ENCODE results near the gene PSMD11. TPM values are rescaled to one million over a fixed set of nuclear protein-coding genes. Genes with fewer than 3 reads are reported as not detected.

Gene PSMD11
- total and polyA plus RNA-seq, 2 of the 8 experiments (the other 6 are each of a cell fraction or from before 2014, with no cell fraction given): 68.4 to 171 TPM

DNA sequence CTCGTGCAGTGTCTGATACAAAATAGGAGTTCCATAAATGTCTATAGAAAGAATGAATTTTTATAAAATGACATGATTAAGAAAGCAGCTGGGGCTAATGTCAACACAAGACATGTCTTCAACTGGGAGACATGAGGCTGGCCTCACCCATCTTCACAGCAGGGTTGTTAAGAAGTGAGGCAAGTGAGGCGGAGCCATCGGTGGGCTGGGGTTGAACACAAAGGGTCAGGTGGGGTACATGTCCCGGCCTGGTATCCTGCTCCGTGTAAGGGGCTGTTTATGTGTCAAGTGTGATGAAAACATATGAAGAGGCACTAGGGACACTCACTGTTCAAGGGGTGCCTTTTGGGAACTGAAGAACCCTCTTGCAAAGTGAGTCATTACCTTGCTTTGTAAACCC, 64.6 kb downstream of the PSMD11 start:
- no peak overlapping the region for H3K27ac ChIP-seq (ENCODE audit: low read depth, low read length)
- no peaks in the 10 kb centered on the region for H3K23me2 ChIP-seq (ENCODE audit: low read depth, low read length)
- no peak overlapping the region for H2AFZ ChIP-seq (ENCODE audit: low read length)
- no peak overlapping the region for H3K9ac ChIP-seq (replicated peaks in 1 of 4; ENCODE audit: extremely low read depth in 1 of 4, low read depth in 3 of 4, low read length in 3 of 4)
- no peak overlapping the region for H3K4me2 ChIP-seq (ENCODE audit: insufficient read depth in 1 of 2, low read depth in 2 of 2, low read length in 2 of 2)
- no peak overlapping the region for H2AK5ac ChIP-seq (ENCODE audit: low read depth, low read length)
- H3K79me2 ChIP-seq (ENCODE audit: control insufficient read depth in 1 of 2, insufficient read depth in 2 of 2, low read length in 2 of 2): no peaks in the 10 kb centered on the region
- no peak overlapping the region for H4K91ac ChIP-seq (replicated peaks; ENCODE audit: insufficient read length, low read length)
- peaks cover 0 to 4% (median 1%) of the 10 kb centered on the region in 4 experiments; a peak in 4 of 7 replicates for H3K4me1 ChIP-seq (replicated peaks in 1 of 4; ENCODE audit: control insufficient read depth in 3 of 4, insufficient read depth in 4 of 4, low read length in 3 of 4)
- no peak overlapping the region for H4K5ac ChIP-seq (ENCODE audit: insufficient read length, low read depth, low read length)
- no peaks in the 10 kb centered on the region for H3K9me3 ChIP-seq (ENCODE audit: insufficient read depth in 2 of 2, low read depth in 1 of 2, low read length in 1 of 2)
- DNase-seq (ENCODE audit: low read depth in 1 of 2, low spot score in 2 of 2) (no peak), FAIRE-seq (no peak)
- no peaks in the 10 kb centered on the region for H3K79me1 ChIP-seq (ENCODE audit: low read depth, low read length)
- H2BK15ac ChIP-seq (ENCODE audit: low read length): no peak overlapping the region
- no peak overlapping the region for H2BK120ac ChIP-seq (replicated peaks; ENCODE audit: low read depth, low read length)
- no peak overlapping the region for H3K4me3 ChIP-seq (ENCODE audit: extremely low read depth in 1 of 4, insufficient read depth in 2 of 4, low read depth in 3 of 4, low read length in 4 of 4)
- ChIA-PET CTCF (ENCODE audit: partially characterized antibody) (interaction anchor here (1.1 to 1.7 kb wide), 3 partner anchors 13 to 150 kb away, joined by 3 read pairs; no protein-coding TSS in a partner anchor), POLR2A (ENCODE audit: partially characterized antibody) (interaction anchor here (1.5 to 1.8 kb wide), 2 partner anchors 9 to 11 kb away, joined by 5 to 6 read pairs; no protein-coding TSS in a partner anchor)
- H2BK20ac ChIP-seq (ENCODE audit: low read length): no peak overlapping the region
- H4K20me1 ChIP-seq (replicated peaks in 1 of 2; ENCODE audit: control insufficient read depth in 1 of 2, insufficient read depth in 2 of 2, low read length in 2 of 2): no peaks in the 10 kb centered on the region
- H3K36me3 ChIP-seq (ENCODE audit: control insufficient read depth in 2 of 4, insufficient read depth in 4 of 4, low read length in 3 of 4): no peaks in the 10 kb centered on the region
- no peak overlapping the region for H3K14ac ChIP-seq (ENCODE audit: insufficient read length)
- H2BK12ac ChIP-seq (ENCODE audit: low read depth, low read length): no peak overlapping the region
- 89% methylated on average over 5 of the region's 5 CpGs; no CpG with 5 or more reads in 1 of the 2 experiments for WGBS, 2 experiments (ENCODE audit: extremely low coverage in 1 of 2, insufficient coverage in 1 of 2, insufficient read length in 1 of 2, insufficient replicate concordance in 2 of 2, low coverage in 1 of 2, low lambda C conversion rate in 2 of 2, missing lambda C conversion rate in 1 of 2)
- H3K56ac ChIP-seq (replicated peaks; ENCODE audit: insufficient read length, low read depth, low read length): no peak overlapping the region
- H3K4ac ChIP-seq (replicated peaks; ENCODE audit: insufficient read length, low read depth, low read length): no peak overlapping the region
- H3K18ac ChIP-seq (ENCODE audit: extremely low read depth, low read length): no peak overlapping the region
- H4K8ac ChIP-seq (ENCODE audit: extremely low read depth, insufficient read depth, low read length): no peak overlapping the region
- H3K27me3 ChIP-seq (replicated peaks in 1 of 4; ENCODE audit: control insufficient read depth in 3 of 4, extremely low read depth in 1 of 4, insufficient read depth in 3 of 4, low read length in 3 of 4): peaks cover 0 to 1% (median 0%) of the 10 kb centered on the region in 4 experiments; a peak in 1 of 7 replicates
- no peak overlapping the region for H3K23ac ChIP-seq (ENCODE audit: insufficient read length)
- no peak overlapping the region for H2BK5ac ChIP-seq (ENCODE audit: low read depth, low read length)
- TF ChIP-seq EGR1 (IDR thresholded peaks at IDR 0.05; ENCODE audit: borderline replicate concordance, low read depth, low read length) (no peak), EP300 (IDR thresholded peaks at IDR 0.05; ENCODE audit: borderline replicate concordance in 1 of 2, low read depth in 2 of 2, low read length in 2 of 2) (no peak), SIRT6 (IDR thresholded peaks at IDR 0.05; ENCODE audit: low read length) (no peak), CEBPB (IDR thresholded peaks at IDR 0.05; ENCODE audit: low read depth, low read length) (no peak), SP2 (IDR thresholded peaks at IDR 0.05; ENCODE audit: low read length) (no peak), SP1 (IDR thresholded peaks at IDR 0.05; ENCODE audit: low read depth, low read length) (no peak), CBX8 (IDR thresholded peaks at IDR 0.05; ENCODE audit: borderline replicate concordance, low read depth, low read length) (no peak), NRF1 (IDR thresholded peaks at IDR 0.05; ENCODE audit: low read depth, low read length) (no peak), RBBP5 (IDR thresholded peaks at IDR 0.05; ENCODE audit: borderline replicate concordance, low read depth, low read length) (no peak), RFX5 (IDR thresholded peaks at IDR 0.05; ENCODE audit: borderline replicate concordance, low read depth, low read length) (no peak), GTF2F1 (IDR thresholded peaks at IDR 0.05; ENCODE audit: borderline replicate concordance, low read depth, low read length) (no peak), SUZ12 (IDR thresholded peaks at IDR 0.05; ENCODE audit: low read length) (no peak), POU5F1 (IDR thresholded peaks at IDR 0.05; ENCODE audit: low read depth, low read length) (no peak), KDM1A (IDR thresholded peaks at IDR 0.05; ENCODE audit: borderline replicate concordance, low read length) (no peak), POLR2A (IDR thresholded peaks at IDR 0.05; ENCODE audit: control extremely low read depth in 1 of 2, low read depth in 2 of 2, low read length in 2 of 2) (no peak), CBX5 (IDR thresholded peaks at IDR 0.05; ENCODE audit: low read depth, low read length) (no peak)
